ENCODE data around the gene BCAS1.

Gene BCAS1

DNA sequence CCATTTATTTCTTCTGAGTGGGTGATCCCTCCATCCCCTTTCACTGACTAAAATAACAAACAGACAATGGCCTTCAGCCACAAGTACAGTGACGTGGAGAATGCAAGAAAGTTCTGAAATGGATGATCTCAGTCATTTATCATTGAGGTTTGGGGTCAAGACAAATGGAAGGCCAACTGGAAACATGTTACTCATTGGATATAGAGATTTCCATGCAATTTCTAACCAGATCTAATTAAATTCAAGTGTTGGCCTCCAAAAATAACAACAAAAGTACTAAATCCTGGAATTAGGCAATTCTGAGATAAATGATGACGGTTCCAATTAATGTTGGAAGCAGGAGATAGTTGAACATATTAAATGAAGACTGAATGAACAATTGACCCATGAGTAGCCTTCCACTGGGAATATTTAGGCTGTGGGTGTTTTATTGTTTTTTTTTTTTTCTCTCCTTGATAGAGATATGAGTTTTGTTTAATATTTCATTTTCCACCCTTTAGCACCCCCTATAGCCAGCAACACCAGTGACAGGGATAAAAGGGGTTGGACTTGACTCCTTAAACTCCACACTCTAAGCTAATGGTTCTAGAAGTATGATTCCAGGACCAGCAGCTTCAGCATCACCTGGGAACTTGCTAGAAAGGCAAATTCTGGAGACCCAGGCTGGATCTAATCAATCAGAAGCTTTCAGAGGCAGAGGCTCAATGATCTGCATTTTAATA lies 112.8 kb downstream of the BCAS1 start:
- DNase-seq, result no peak

DNA sequence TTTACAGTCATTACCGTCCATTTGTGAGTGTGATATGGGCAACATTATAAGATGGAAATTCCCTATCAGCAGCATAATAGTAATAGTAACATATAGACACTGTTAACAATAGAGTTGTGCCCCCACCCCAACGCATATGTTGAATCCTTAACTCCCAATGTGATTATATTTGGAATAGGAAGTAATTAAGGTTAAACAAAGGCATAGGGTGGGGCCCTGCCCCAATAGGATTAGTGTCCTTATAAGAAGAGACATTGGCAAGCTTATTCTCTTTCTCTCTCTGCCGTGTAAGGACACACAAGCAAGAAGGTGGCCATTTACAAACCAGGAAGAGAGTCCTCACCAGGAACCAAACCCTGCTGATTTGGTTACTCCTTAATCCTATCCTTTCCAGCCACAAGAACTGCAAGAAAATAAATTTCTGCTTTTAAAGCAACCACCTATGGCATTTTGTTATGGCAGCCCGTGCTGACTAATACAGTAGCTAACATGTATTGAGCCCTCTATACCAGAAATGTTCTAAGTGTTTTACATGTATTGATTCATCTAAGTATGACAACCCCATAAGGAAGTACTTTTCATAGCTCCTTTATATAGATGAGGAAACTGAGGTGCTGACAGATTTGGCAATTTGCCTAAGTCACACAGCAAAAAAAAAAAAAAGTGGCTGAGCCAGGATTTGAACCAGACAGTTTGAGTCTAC lies 114.2 kb downstream of the BCAS1 start:
- no peak for DNase-seq

DNA sequence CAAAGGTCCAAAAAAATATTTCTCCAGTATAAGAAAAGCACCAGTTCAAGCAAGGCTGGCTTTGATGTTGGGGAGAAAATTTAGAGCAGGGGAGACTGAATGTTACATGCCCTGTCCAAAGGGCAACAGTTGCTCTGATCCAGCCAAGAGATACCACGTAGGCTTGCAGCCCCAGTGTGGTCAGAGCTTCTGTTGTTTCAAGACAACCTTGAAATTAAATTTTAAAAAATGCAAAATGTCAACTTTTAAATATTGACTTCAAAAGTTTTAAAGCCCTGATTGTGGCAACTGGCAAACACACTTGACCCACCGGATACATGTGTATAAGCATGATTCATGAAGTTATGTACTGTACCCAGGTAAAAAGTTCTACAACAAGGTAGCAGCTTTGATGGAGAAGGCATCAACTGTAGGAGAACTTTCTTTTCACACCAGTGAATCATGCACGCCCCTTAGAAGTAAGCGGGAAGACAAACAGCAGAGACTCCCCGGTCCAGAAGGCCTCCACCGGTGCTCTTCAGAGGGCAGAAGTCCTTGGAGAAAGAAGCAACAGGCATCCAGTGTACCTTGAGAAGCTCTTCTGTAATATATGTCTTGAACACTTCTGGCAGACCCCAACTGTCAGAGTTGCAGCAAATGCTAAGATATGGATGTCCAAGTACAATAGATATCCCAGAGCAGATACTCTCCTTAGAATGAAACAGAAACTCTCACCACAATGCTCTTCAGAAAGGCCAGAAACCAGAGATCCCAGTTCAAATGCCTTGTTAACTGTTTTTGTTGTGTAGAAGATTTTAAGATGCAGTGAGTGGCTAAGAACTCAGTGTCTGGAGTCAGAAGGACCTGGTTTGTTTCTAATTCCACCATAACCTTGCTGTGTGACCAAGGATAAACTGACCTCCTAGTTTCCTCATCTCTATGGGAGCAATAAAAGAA lies 115.4 kb downstream of the BCAS1 start:
- no peak for DNase-seq

DNA sequence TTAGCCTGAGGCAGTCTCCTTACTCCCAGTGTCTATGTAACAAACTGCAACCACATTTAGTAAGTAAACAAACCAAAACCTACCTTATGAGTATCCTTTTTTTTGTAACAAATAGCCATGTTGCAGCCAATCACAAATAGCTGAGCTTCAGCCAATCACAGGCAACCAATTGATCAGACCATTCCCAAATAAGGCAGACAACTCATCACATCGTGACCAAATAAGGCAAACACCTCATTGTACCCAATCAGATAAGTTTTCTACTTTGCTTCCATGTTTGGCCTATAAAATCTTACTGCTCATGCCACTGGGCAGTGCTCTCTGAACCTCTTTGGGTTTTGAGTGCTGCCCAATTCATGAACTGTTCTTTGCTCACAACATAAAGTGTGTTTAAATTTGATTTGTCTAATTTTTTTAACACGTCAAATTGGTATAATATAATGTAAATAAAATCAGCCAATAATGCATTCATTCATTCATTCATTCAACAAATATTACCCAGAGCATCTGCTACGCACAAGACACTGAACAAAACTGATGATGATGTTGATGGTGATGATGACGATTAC lies 117.8 kb downstream of the BCAS1 start:
- no peak for DNase-seq

GRCh38 chr20:53950578-53950977 lies 119.8 kb downstream of the BCAS1 start:
- DNase-seq, result no peak

GRCh38 chr20:53950031-53950430 lies 120.4 kb downstream of the BCAS1 start:
- DNase-seq, result no peak

DNA sequence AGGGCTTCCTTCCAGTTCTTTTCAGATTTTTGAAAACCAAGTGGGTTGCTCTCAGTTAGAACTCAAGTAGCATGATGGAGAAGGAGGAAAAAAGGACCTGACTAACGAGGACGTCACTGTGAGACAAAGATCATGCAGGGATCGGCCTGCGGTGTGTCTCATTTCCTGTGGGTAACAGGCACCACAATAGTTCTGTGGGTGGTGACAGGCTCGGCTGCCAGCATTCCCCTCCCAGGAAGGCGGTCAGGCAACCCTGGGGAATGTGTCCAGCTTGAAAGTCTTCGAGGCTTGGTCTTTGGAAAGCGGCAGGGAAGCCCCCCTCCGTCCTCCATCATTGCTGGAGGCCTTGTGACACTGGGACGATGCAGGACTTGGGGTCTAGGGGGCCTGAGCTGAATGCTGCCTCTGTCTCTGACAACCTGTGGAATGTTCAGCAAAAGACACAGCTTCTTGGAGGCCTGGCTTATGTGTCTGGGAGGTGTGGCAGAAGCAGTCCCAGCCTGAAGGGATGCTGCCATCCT lies 121.0 kb downstream of the BCAS1 start:
- no peak for DNase-seq

DNA sequence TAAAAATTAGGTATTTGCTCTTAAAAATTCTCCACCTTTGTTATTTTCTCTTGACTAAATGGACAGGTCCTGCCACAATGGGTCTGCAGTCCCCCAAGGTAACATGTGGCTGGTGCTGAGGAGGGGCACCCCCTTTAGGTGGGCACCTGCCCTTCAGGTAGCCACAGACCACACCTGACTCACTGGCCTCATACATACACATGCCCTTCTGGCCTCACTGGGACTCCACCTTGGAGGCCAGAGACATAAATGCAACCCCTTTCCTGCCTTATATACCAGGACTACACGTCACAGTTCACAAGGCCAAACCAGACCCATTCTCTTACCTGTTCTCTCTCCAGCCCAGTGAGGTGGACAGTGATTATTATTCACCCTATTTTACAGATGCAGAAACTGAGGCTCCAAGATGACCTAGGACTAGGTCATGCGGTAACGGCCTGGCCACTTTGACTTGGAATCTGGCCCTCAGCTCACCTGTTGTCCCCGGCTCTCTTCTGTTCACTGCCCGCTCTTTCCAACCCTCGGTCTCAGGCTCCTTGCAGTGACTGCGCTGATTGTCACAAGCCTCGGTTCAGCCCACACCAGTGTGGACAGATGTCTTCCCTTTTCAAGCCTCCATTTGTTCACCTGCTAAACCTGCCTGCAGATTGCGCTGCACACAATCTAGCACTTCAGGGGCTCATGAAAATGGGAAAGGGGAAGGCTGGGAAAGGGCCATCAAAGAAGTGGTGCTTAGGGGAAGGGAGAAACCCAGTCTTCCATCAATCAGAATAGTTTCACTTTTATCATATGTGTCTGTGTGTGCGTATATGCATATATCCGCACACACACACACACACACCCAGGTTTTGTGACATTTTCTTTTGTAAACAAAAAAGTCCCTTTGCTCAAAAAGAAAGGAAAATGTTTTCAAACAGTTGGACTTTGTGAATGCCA lies 121.7 kb downstream of the BCAS1 start:
- DNase-seq, result no peak

DNA sequence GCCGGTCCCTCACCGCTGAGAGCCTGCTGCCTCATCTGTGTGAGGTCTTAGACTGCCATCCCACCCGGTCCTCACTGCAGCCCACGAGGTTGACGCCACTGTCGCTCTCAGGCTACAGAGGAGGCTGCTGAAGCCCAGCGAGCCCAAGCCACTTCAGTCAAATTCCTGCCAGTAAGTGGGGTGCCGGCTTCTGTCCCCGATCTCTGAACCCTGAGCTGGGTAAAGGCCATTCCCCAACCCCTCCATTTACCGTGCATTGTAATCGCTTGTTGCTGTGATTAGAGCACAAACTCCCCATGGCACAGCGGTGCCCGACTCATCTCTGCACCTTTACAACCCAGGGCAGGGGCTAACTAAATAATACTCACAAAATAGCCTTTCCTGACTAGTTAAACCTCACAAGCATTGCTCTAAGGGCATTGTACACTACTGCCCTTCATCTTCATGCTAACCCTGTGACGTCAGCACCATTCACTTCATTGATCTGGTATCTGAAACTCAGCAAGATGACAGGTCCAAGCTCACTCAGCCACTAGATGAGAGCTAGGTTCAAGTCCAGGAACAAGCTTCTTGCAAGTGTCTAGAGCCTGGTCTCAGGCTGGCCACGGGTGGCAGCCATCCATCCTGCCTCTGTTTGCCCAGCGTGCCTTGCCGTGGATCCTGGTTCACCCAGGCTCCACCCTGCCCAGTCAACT lies 122.7 kb downstream of the BCAS1 start:
- no peak for DNase-seq

GRCh38 chr20:53946106-53946505 lies 124.3 kb downstream of the BCAS1 start:
- DNase-seq, result no peak

DNA sequence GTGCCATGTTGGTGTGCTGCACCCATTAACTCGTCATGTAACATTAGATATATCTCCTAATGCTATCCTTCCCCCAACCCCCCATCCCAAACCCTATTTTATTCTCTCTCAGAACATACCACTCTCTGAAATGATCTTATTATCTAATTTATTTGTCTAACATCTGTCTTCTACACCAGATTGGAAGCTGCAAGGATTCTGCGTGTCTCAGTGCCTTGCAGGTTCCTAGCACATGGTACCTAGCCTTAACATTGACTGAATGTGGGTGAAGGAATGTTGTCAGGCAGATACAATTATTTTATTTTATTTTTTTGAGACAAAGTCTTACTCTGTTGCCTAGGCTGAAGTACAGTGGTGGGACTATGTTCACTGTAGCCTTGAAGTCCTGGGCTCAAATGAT lies 124.9 kb downstream of the BCAS1 start:
- DNase-seq, result no peak

DNA sequence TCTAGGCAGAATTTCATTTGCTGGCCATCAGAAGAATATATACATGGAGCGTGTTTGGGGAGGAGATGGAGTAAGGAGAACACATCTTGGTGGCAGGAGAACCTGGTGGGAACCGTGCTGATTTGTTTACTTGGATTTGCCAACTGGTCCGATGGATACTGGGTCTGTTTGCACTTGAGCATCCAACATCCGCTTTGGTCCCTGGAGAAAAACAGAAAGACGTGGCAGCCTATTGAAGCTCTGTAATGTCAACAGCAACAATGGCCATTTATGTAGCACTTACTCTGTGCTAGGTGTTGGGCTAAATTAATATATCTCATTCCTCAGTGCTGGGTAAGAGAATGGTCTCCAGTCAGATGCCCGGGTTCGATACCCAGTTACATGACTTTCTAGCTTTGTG lies 125.6 kb downstream of the BCAS1 start:
- DNase-seq, result no peak

GRCh38 chr20:53943522-53944291 lies 126.7 kb downstream of the BCAS1 start:
- peak; percentile 19 for DNase-seq

GRCh38 chr20:53942973-53943372 lies 127.4 kb downstream of the BCAS1 start:
- no peak for DNase-seq

DNA sequence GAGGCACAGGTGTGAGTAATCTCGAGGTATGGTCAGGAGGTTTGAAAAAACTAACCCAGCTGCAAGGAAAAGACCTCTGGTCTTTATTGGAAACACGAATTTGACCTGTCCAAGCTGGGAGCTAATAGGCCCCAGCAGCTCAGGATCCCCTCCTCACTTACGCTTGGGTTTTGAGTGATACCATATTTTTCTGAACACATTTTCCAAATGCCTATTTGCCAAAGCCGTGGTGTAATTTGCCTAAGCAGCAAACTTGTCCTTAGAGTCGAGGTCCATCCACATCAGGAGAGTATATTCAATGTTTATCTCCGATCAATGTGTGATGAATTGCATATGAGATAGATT lies 128.0 kb downstream of the BCAS1 start:
- no peak for DNase-seq

- DNase-seq, result no peak
Observed at GRCh38 chr20:53941680-53942471, 128.5 kb downstream of the BCAS1 start.

- DNase-seq, result no peak
Observed at GRCh38 chr20:53940907-53941545, 129.4 kb downstream of the BCAS1 start.

DNA sequence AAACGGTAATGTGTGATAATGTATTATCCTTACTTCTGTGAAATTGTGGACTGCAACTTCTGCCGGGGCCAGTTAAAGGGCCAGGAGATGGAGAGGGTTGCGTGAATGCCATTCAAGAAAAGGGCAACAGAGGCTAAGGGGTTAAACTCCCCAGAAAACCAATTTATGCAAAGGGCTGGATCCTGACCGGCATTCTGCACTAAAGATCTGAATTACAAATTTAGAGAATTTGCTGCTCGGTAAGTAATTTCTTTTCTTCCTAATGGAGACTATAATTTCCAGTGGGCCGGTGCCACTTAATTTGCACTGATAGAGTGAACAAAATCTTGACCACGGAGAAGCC lies 130.1 kb downstream of the BCAS1 start:
- DNase-seq, result no peak
